Neural cell (in vitro differentiated cells): ENCODE measurements around the gene APOC4. TPM values are rescaled to one million over a fixed set of nuclear protein-coding genes. Genes with fewer than 3 reads are reported as not detected.

Source experiments
- H2AFZ ChIP-seq: fragments of 200-600, 300-800 bp; sonication (generic), shearing (Covaris generic); 2 replicates; pipeline ENCODE4 v1.6.0; 2014; ENCODE audit warnings: low read depth, mild to moderate bottlenecking, antibody characterized with exemption, low read length, moderate library complexity
- H3F3A ChIP-seq: fragments of 200-600 bp; shearing (Covaris generic); 2 replicates; pipeline ENCODE4 v1.6.1; 2016; ENCODE audit warnings: mild to moderate bottlenecking, moderate library complexity, mixed read lengths, antibody characterized with exemption, low read length; ENCODE audit not compliant: insufficient read depth, poor library complexity, severe bottlenecking
- H3K27ac ChIP-seq: fragments of 200-600, 300-800 bp; sonication (generic), shearing (Covaris generic); 2 replicates; pipeline ENCODE4 v1.5.1; 2014; ENCODE audit warnings: mild to moderate bottlenecking, low read length, moderate library complexity
- H3K27me3 ChIP-seq: fragments of 300-800, 200-600 bp; sonication (generic), shearing (Covaris generic); 2 replicates; pipeline ENCODE4 v1.6.0; 2014; ENCODE audit warnings: mild to moderate bottlenecking, low read depth, low read length, moderate library complexity; ENCODE audit not compliant: insufficient read depth
- H3K36me3 ChIP-seq: fragments of 300-800, 200-600 bp; sonication (generic), shearing (Covaris generic); 2 replicates; pipeline ENCODE4 v1.5.1; 2014; ENCODE audit warnings: mild to moderate bottlenecking, antibody characterized with exemption, low read length, moderate library complexity; ENCODE audit not compliant: insufficient read depth
- H3K4me2 ChIP-seq: fragments of 300-800, 200-600 bp; sonication (generic), shearing (Covaris generic); 2 replicates; pipeline ENCODE4 v1.6.0; 2014; ENCODE audit warnings: mild to moderate bottlenecking, low read length
- H3K4me3 ChIP-seq: fragments of 300-800, 200-600 bp; sonication (generic), shearing (Covaris generic); 2 replicates; pipeline ENCODE4 v1.5.1; 2014; ENCODE audit warnings: mild to moderate bottlenecking, low read length, moderate library complexity
- H3K79me2 ChIP-seq: fragments of 200-600 bp; shearing (Covaris generic); replicated peaks from 2 replicates; pipeline ENCODE4 v1.6.0; 2014; ENCODE audit warnings: mild to moderate bottlenecking, low read length, moderate library complexity; ENCODE audit not compliant: insufficient read depth
- H3K9ac ChIP-seq: fragments of 300-800, 200-600 bp; sonication (generic), shearing (Covaris generic); 2 replicates; pipeline ENCODE4 v1.6.1; 2016; ENCODE audit warnings: mild to moderate bottlenecking, low read length, mixed read lengths
- H3K9me2 ChIP-seq: fragments of 200-600 bp; shearing (Covaris generic); 2 replicates; pipeline ENCODE4 v1.6.1; 2016; ENCODE audit warnings: mild to moderate bottlenecking, low read length, mixed read lengths; ENCODE audit not compliant: insufficient read depth
- H3K9me3 ChIP-seq: fragments of 200-600, 300-800 bp; sonication (generic), shearing (Covaris generic); 2 replicates; pipeline ENCODE4 v1.6.1; 2016; ENCODE audit warnings: mild to moderate bottlenecking, mixed run types, low read length, moderate library complexity, mixed read lengths
- H4K20me1 ChIP-seq: fragments of 200-600 bp; shearing (Covaris generic); 2 replicates; pipeline ENCODE4 v1.6.1; 2016; ENCODE audit warnings: mild to moderate bottlenecking, mixed run types; ENCODE audit not compliant: insufficient read depth
- CTCF ChIP-seq: fragments of 450-650 bp; IDR thresholded peaks from 2 replicates; pipeline ENCODE4 v1.5.1; 2014; ENCODE audit warnings: antibody characterized with exemption, mild to moderate bottlenecking, moderate library complexity; ENCODE audit not compliant: poor library complexity, severe bottlenecking
- EP300 ChIP-seq: fragments of 450-650 bp; conservative IDR thresholded peaks from 2 replicates; pipeline ENCODE4 v1.6.1; 2014; ENCODE audit warnings: antibody characterized with exemption, mild to moderate bottlenecking, moderate library complexity; ENCODE audit not compliant: poor library complexity, severe bottlenecking
- EZH2 ChIP-seq: fragments of 200-600, 300-800 bp; shearing (Covaris generic), sonication (generic); IDR thresholded peaks from 2 replicates; pipeline ENCODE4 v1.6.1; 2014; ENCODE audit warnings: antibody characterized with exemption, low read length, borderline replicate concordance, mild to moderate bottlenecking; ENCODE audit not compliant: insufficient read depth, poor library complexity, severe bottlenecking
- MXI1 ChIP-seq: fragments of 450-650 bp; conservative IDR thresholded peaks from 2 replicates; pipeline ENCODE4 v1.6.1; 2014; ENCODE audit warnings: antibody characterized with exemption, mild to moderate bottlenecking; ENCODE audit not compliant: poor library complexity, severe bottlenecking
- POLR2AphosphoS5 ChIP-seq: IDR thresholded peaks from 2 replicates; pipeline ENCODE4 v1.6.1; 2012
- RAD21 ChIP-seq: fragments of 450-650 bp; conservative IDR thresholded peaks from 2 replicates; pipeline ENCODE4 v1.6.1; 2014; ENCODE audit warnings: antibody characterized with exemption, mild to moderate bottlenecking, moderate library complexity
- REST ChIP-seq: IDR thresholded peaks from 2 replicates; pipeline ENCODE4 v1.6.1; 2012; ENCODE audit warnings: borderline replicate concordance
- SMC3 ChIP-seq: fragments of 450-650 bp; conservative IDR thresholded peaks from 2 replicates; pipeline ENCODE4 v1.6.1; 2014; ENCODE audit warnings: antibody characterized with exemption, mild to moderate bottlenecking, moderate library complexity; ENCODE audit not compliant: poor library complexity
- TAF1 ChIP-seq: IDR thresholded peaks from 2 replicates; pipeline ENCODE4 v1.6.1; 2012; ENCODE audit warnings: low read depth
- polyA plus RNA-seq: library from polyadenylated mRNA; depleted of rRNA; stranded (reverse); fragments of >200 nt; gene quantifications from 2 replicates; pipeline ENCODE4 v1.2.3, GENCODE V29; 2014

APOC4 gene
- polyA plus RNA-seq, 1 donor from 2014 or later, result not detected

GRCh38 chr19:44949550-44949949, 7.5 kb downstream of the APOC4 start:
- no peak overlapping the region for H3K4me3 ChIP-seq
- peaks cover 3% of the 10 kb centered on the region for H3F3A ChIP-seq
- H3K9ac ChIP-seq, result no peak overlapping the region
- H3K4me2 ChIP-seq, result no peak overlapping the region
- no peak overlapping the region for H2AFZ ChIP-seq
- no peaks in the 10 kb centered on the region for H4K20me1 ChIP-seq
- H3K27me3 ChIP-seq, result no peaks in the 10 kb centered on the region
- H3K79me2 ChIP-seq, result no peaks in the 10 kb centered on the region
- TF ChIP-seq SMC3 (no peak), CTCF (no peak), EZH2 (no peak), TAF1 (no peak), POLR2AphosphoS5 (no peak), RAD21 (no peak), REST (no peak), MXI1 (no peak), EP300 (no peak)
- H3K9me3 ChIP-seq, result no peaks in the 10 kb centered on the region
- no peaks in the 10 kb centered on the region for H3K36me3 ChIP-seq
- H3K27ac ChIP-seq, result no peak overlapping the region
- H3K9me2 ChIP-seq, result no peaks in the 10 kb centered on the region

- Histone ChIP-seq H3K79me2 (peaks cover 12% of the 10 kb centered on the region), H3F3A (peaks cover 3% of the 10 kb centered on the region), H3K36me3 (no peaks in the 10 kb centered on the region), H2AFZ (no peak overlapping the region), H3K4me3 (no peak overlapping the region), H3K9ac (no peak overlapping the region), H3K27ac (no peak overlapping the region), H3K9me3 (no peaks in the 10 kb centered on the region), H3K9me2 (no peaks in the 10 kb centered on the region), H3K4me2 (no peak overlapping the region), H4K20me1 (no peaks in the 10 kb centered on the region), H3K27me3 (no peaks in the 10 kb centered on the region)
- TF ChIP-seq EZH2 (no peak), RAD21 (peak; percentile 75), POLR2AphosphoS5 (no peak), TAF1 (no peak), EP300 (no peak), SMC3 (peak; percentile 91), MXI1 (no peak), CTCF (peak; percentile 86), REST (no peak)
Measured at GRCh38 chr19:44951179-44952159, 9.4 kb downstream of the APOC4 start.
